ENCODE measurements around the gene GSG1L. TPM values are rescaled to one million over a fixed set of nuclear protein-coding genes. Genes with fewer than 3 reads are reported as not detected.

Gene GSG1L
- total and polyA plus RNA-seq, 5 donors: 29.5 to 44.8 (median 33.4) TPM

GRCh38 chr16:28104404-28104803, 40.9 kb upstream of the GSG1L start:
- intact Hi-C loops (cut with DNase I): loop anchor here in 1 of 4 donors (10.0 kb wide), 1 partner anchor 60 kb away; no protein-coding TSS in a partner anchor
- 95% methylated on average over 16 of the region's 16 CpGs for WGBS
- DNase-seq (peak in 1 of 3 donors; percentile 40), ATAC-seq (no peak)
- no peaks in the 10 kb centered on the region for H3K4me1 ChIP-seq (ENCODE audit: control insufficient read depth, insufficient read depth, low read length)
- H3K27me3 ChIP-seq (ENCODE audit: control insufficient read depth, insufficient read depth): no peaks in the 10 kb centered on the region
- H3K9me3 ChIP-seq (ENCODE audit: control insufficient read depth, low read length): no peaks in the 10 kb centered on the region
- H3K27ac ChIP-seq (ENCODE audit: low read length): no peak overlapping the region
- no peak overlapping the region for H3K4me3 ChIP-seq (ENCODE audit: low read length)

GRCh38 chr16:28103516-28104170, 40.1 kb upstream of the GSG1L start:
- DNase-seq (no peak), ATAC-seq (no peak)
- Histone ChIP-seq H3K4me1 (ENCODE audit: control insufficient read depth, insufficient read depth, low read length) (no peaks in the 10 kb centered on the region), H3K27ac (ENCODE audit: low read length) (no peak overlapping the region), H3K9me3 (ENCODE audit: control insufficient read depth, low read length) (no peaks in the 10 kb centered on the region), H3K4me3 (ENCODE audit: low read length) (no peak overlapping the region), H3K27me3 (ENCODE audit: control insufficient read depth, insufficient read depth) (no peaks in the 10 kb centered on the region)
- WGBS: 95% methylated on average over 14 of the region's 14 CpGs
- intact Hi-C loops (cut with DNase I): loop anchor here in 1 of 4 donors (10.0 kb wide), 1 partner anchor 61 kb away; no protein-coding TSS in a partner anchor

GRCh38 chr16:28101533-28101890, 38.0 kb upstream of the GSG1L start:
- ATAC-seq (no peak), DNase-seq (no peak)
- Histone ChIP-seq H3K27ac (ENCODE audit: low read length) (no peak overlapping the region), H3K4me3 (ENCODE audit: low read length) (no peak overlapping the region), H3K9me3 (ENCODE audit: control insufficient read depth, low read length) (no peaks in the 10 kb centered on the region), H3K4me1 (ENCODE audit: control insufficient read depth, insufficient read depth, low read length) (no peaks in the 10 kb centered on the region), H3K27me3 (ENCODE audit: control insufficient read depth, insufficient read depth) (no peaks in the 10 kb centered on the region)
- intact Hi-C loops (cut with DNase I): loop anchor here in 1 of 4 donors (10.0 kb wide), 1 partner anchor 63 kb away; no protein-coding TSS in a partner anchor
- WGBS: 95% methylated on average over 6 of the region's 6 CpGs

- H3K4me3 ChIP-seq (ENCODE audit: low read length): no peak overlapping the region
- no peaks in the 10 kb centered on the region for H3K27me3 ChIP-seq (ENCODE audit: control insufficient read depth, insufficient read depth)
- intact Hi-C loops (cut with DNase I): loop anchor here in 1 of 4 donors (10.0 kb wide), 1 partner anchor 64 kb away; no protein-coding TSS in a partner anchor
- no peak for ATAC-seq
- H3K4me1 ChIP-seq (ENCODE audit: control insufficient read depth, insufficient read depth, low read length): no peaks in the 10 kb centered on the region
- DNase-seq: no peak
- no peak overlapping the region for H3K27ac ChIP-seq (ENCODE audit: low read length)
- H3K9me3 ChIP-seq (ENCODE audit: control insufficient read depth, low read length): no peaks in the 10 kb centered on the region
- 95% methylated on average over 14 of the region's 14 CpGs for WGBS
Measured at GRCh38 chr16:28100810-28101532, 37.5 kb upstream of the GSG1L start.

GRCh38 chr16:28098959-28099945, 35.7 kb upstream of the GSG1L start:
- ATAC-seq (no peak), DNase-seq (no peak)
- 92% methylated on average over 20 of the region's 20 CpGs for WGBS
- H3K4me1 ChIP-seq (ENCODE audit: control insufficient read depth, insufficient read depth, low read length): no peaks in the 10 kb centered on the region
- H3K4me3 ChIP-seq (ENCODE audit: low read length): no peak overlapping the region
- intact Hi-C loops (cut with DNase I): no loop called here
- no peaks in the 10 kb centered on the region for H3K27me3 ChIP-seq (ENCODE audit: control insufficient read depth, insufficient read depth)
- H3K9me3 ChIP-seq (ENCODE audit: control insufficient read depth, low read length): no peaks in the 10 kb centered on the region
- H3K27ac ChIP-seq (ENCODE audit: low read length): no peak overlapping the region

GRCh38 chr16:28098171-28098958, 34.9 kb upstream of the GSG1L start:
- Histone ChIP-seq H3K27ac (ENCODE audit: low read length) (no peak overlapping the region), H3K4me1 (ENCODE audit: control insufficient read depth, insufficient read depth, low read length) (no peaks in the 10 kb centered on the region), H3K27me3 (ENCODE audit: control insufficient read depth, insufficient read depth) (no peaks in the 10 kb centered on the region), H3K9me3 (ENCODE audit: control insufficient read depth, low read length) (no peaks in the 10 kb centered on the region), H3K4me3 (ENCODE audit: low read length) (no peak overlapping the region)
- ATAC-seq: no peak
- DNase-seq: peak in 1 of 3 donors; percentile 47
- intact Hi-C loops (cut with DNase I): no loop called here
- WGBS: 92% methylated on average over 21 of the region's 21 CpGs

GRCh38 chr16:28096983-28097899, 33.7 kb upstream of the GSG1L start:
- peak in 1 of 2 donors; percentile 20 for ATAC-seq

GRCh38 chr16:28093385-28093725, 29.8 kb upstream of the GSG1L start:
- Histone ChIP-seq H3K27me3 (ENCODE audit: control insufficient read depth, insufficient read depth) (no peaks in the 10 kb centered on the region), H3K4me1 (ENCODE audit: control insufficient read depth, insufficient read depth, low read length) (no peaks in the 10 kb centered on the region), H3K27ac (ENCODE audit: low read length) (no peak overlapping the region), H3K4me3 (ENCODE audit: low read length) (no peak overlapping the region), H3K9me3 (ENCODE audit: control insufficient read depth, low read length) (no peaks in the 10 kb centered on the region)
- ATAC-seq (no peak), DNase-seq (no peak)
- intact Hi-C loops (cut with DNase I): no loop called here
- WGBS: 85% methylated on average over 5 of the region's 5 CpGs

More at GRCh38 chr16:28096983-28097899, 33.7 kb upstream of the GSG1L start:
- Histone ChIP-seq H3K27ac (ENCODE audit: low read length) (no peak overlapping the region), H3K4me3 (ENCODE audit: low read length) (no peak overlapping the region), H3K9me3 (ENCODE audit: control insufficient read depth, low read length) (no peaks in the 10 kb centered on the region), H3K4me1 (ENCODE audit: control insufficient read depth, insufficient read depth, low read length) (no peaks in the 10 kb centered on the region), H3K27me3 (ENCODE audit: control insufficient read depth, insufficient read depth) (no peaks in the 10 kb centered on the region)
- WGBS: 70% methylated on average over 17 of the region's 17 CpGs
- intact Hi-C loops (cut with DNase I): no loop called here
- peak in 2 of 3 donors; percentile 50 to 57 for DNase-seq

- no peak for DNase-seq
- WGBS: 80% methylated on average over 17 of the region's 17 CpGs
Measured at GRCh38 chr16:28092721-28093384, 29.3 kb upstream of the GSG1L start.

More at GRCh38 chr16:28092721-28093384, 29.3 kb upstream of the GSG1L start:
- ATAC-seq: no peak
- Histone ChIP-seq H3K4me1 (ENCODE audit: control insufficient read depth, insufficient read depth, low read length) (no peaks in the 10 kb centered on the region), H3K4me3 (ENCODE audit: low read length) (no peak overlapping the region), H3K27ac (ENCODE audit: low read length) (no peak overlapping the region), H3K27me3 (ENCODE audit: control insufficient read depth, insufficient read depth) (no peaks in the 10 kb centered on the region), H3K9me3 (ENCODE audit: control insufficient read depth, low read length) (no peaks in the 10 kb centered on the region)
- intact Hi-C loops (cut with DNase I): no loop called here

Measured in right cardiac atrium (tissue), 5 donors.